ENCODE results near the gene CFLAR.

Gene CFLAR

GRCh38 chr2:201072201-201072530, 43.8 kb upstream of the CFLAR start:
- no peaks in the 10 kb centered on the region for H3K27me3 ChIP-seq (ENCODE audit: insufficient read depth, low read length, poor library complexity, severe bottlenecking)
- no peaks in the 10 kb centered on the region for H3K36me3 ChIP-seq (ENCODE audit: insufficient read depth, low read length)
- TF ChIP-seq CTCF (conservative IDR thresholded peaks at IDR 0.05; ENCODE audit: low read length) (no peak), EZH2phosphoT487 (IDR thresholded peaks at IDR 0.05; ENCODE audit: borderline replicate concordance) (no peak)
- peak overlapping the region; percentile 89 for H2AFZ ChIP-seq (ENCODE audit: low read length)
- H3K4me3 ChIP-seq (ENCODE audit: low read length, poor library complexity, severe bottlenecking) = peak overlapping the region; percentile 92
- H3F3A ChIP-seq (ENCODE audit: low read depth) = no peaks in the 10 kb centered on the region
- no peaks in the 10 kb centered on the region for H3K9me2 ChIP-seq (replicated peaks; ENCODE audit: low read depth, low read length)
- peak overlapping the region; percentile 87 for H3K9ac ChIP-seq (ENCODE audit: low read depth, low read length, poor library complexity, severe bottlenecking)
- H4K20me1 ChIP-seq (ENCODE audit: insufficient read depth, low read length, poor library complexity, severe bottlenecking) = peaks cover 27% of the 10 kb centered on the region
- H3K4me2 ChIP-seq (ENCODE audit: low read depth, low read length, poor library complexity, severe bottlenecking) = peak overlapping the region; percentile 89
- H3K79me2 ChIP-seq (ENCODE audit: insufficient read depth, low read length) = peaks cover 67% of the 10 kb centered on the region
- H3K9me3 ChIP-seq (ENCODE audit: insufficient read depth, low read depth, low read length) = no peaks in the 10 kb centered on the region
- peaks cover 36% of the 10 kb centered on the region for H3K4me1 ChIP-seq (ENCODE audit: insufficient read depth, low read length, poor library complexity, severe bottlenecking)

GRCh38 chr2:201073071-201073470, 42.9 kb upstream of the CFLAR start:
- Histone ChIP-seq H3K9me3 (ENCODE audit: insufficient read depth, low read depth, low read length) (no peaks in the 10 kb centered on the region), H3K79me2 (ENCODE audit: insufficient read depth, low read length) (peaks cover 58% of the 10 kb centered on the region), H3F3A (ENCODE audit: low read depth) (no peaks in the 10 kb centered on the region), H3K9ac (ENCODE audit: low read depth, low read length, poor library complexity, severe bottlenecking) (peak overlapping the region; percentile 87), H2AFZ (ENCODE audit: low read length) (no peak overlapping the region), H3K4me1 (ENCODE audit: insufficient read depth, low read length, poor library complexity, severe bottlenecking) (peaks cover 27% of the 10 kb centered on the region), H3K9me2 (replicated peaks; ENCODE audit: low read depth, low read length) (no peaks in the 10 kb centered on the region), H4K20me1 (ENCODE audit: insufficient read depth, low read length, poor library complexity, severe bottlenecking) (peaks cover 27% of the 10 kb centered on the region), H3K27me3 (ENCODE audit: insufficient read depth, low read length, poor library complexity, severe bottlenecking) (no peaks in the 10 kb centered on the region), H3K4me3 (ENCODE audit: low read length, poor library complexity, severe bottlenecking) (peak overlapping the region; percentile 92), H3K36me3 (ENCODE audit: insufficient read depth, low read length) (no peaks in the 10 kb centered on the region), H3K4me2 (ENCODE audit: low read depth, low read length, poor library complexity, severe bottlenecking) (peak overlapping the region; percentile 89)
- TF ChIP-seq CTCF (conservative IDR thresholded peaks at IDR 0.05; ENCODE audit: low read length) = no peak
- no peak for TF ChIP-seq EZH2phosphoT487 (IDR thresholded peaks at IDR 0.05; ENCODE audit: borderline replicate concordance)

GRCh38 chr2:201074996-201075395, 41.0 kb upstream of the CFLAR start:
- no peaks in the 10 kb centered on the region for H3K9me3 ChIP-seq (ENCODE audit: insufficient read depth, low read depth, low read length)
- no peak for TF ChIP-seq CTCF (conservative IDR thresholded peaks at IDR 0.05; ENCODE audit: low read length)
- TF ChIP-seq EZH2phosphoT487 (IDR thresholded peaks at IDR 0.05; ENCODE audit: borderline replicate concordance) = no peak
- no peaks in the 10 kb centered on the region for H3K9me2 ChIP-seq (replicated peaks; ENCODE audit: low read depth, low read length)
- H2AFZ ChIP-seq (ENCODE audit: low read length) = no peak overlapping the region
- peaks cover 9% of the 10 kb centered on the region for H3K4me1 ChIP-seq (ENCODE audit: insufficient read depth, low read length, poor library complexity, severe bottlenecking)
- peaks cover 21% of the 10 kb centered on the region for H4K20me1 ChIP-seq (ENCODE audit: insufficient read depth, low read length, poor library complexity, severe bottlenecking)
- no peaks in the 10 kb centered on the region for H3K27me3 ChIP-seq (ENCODE audit: insufficient read depth, low read length, poor library complexity, severe bottlenecking)
- H3K79me2 ChIP-seq (ENCODE audit: insufficient read depth, low read length) = peaks cover 39% of the 10 kb centered on the region
- H3K4me2 ChIP-seq (ENCODE audit: low read depth, low read length, poor library complexity, severe bottlenecking) = no peak overlapping the region
- H3K9ac ChIP-seq (ENCODE audit: low read depth, low read length, poor library complexity, severe bottlenecking) = no peak overlapping the region
- no peak overlapping the region for H3K4me3 ChIP-seq (ENCODE audit: low read length, poor library complexity, severe bottlenecking)
- H3F3A ChIP-seq (ENCODE audit: low read depth) = no peaks in the 10 kb centered on the region
- peaks cover 8% of the 10 kb centered on the region; the same call in 1 of the 2 replicates for H3K36me3 ChIP-seq (ENCODE audit: insufficient read depth, low read length)

All from Loucy (cell line).